AG04450 (cell line): ENCODE results near the gene MAP3K15. TPM values are rescaled to one million over a fixed set of nuclear protein-coding genes. Genes with fewer than 3 reads are reported as not detected.

Source experiments
- CTCF ChIA-PET: fragments of 300-600, 350-600 bp; formaldehyde crosslinking; extraction: SDS; loops from one replicate; lab custom pipeline; 2022; ENCODE audit warnings: antibody characterized with exemption, inconsistent platforms; lab: Charles Lee
- POLR2A ChIA-PET: fragments of 350-600 bp; formaldehyde crosslinking; extraction: SDS; loops from one replicate; lab custom pipeline; 2021; ENCODE audit warnings: antibody characterized with exemption, inconsistent platforms; lab: Yijun Ruan, JAX
- DNase-seq: peaks from one replicate; pipeline ENCODE4 v3.0.0-alpha.2; 2011; ENCODE audit warnings: low read depth, low spot score
- H3K27ac ChIP-seq: one replicate; pipeline ENCODE4 v1.5.1; 2012; ENCODE audit warnings: low read depth, low read length, control low read depth
- H3K27me3 ChIP-seq: one replicate; pipeline ENCODE4 v1.6.0; 2012; ENCODE audit warnings: low read length; ENCODE audit not compliant: control insufficient read depth, insufficient read depth
- H3K4me3 ChIP-seq: 2 replicates; pipeline ENCODE4 v1.5.1; 2011; ENCODE audit warnings: mild to moderate bottlenecking, low read depth, low read length, control low read depth
- H3K9me3 ChIP-seq: 2 replicates; pipeline ENCODE4 v1.5.1; 2012; ENCODE audit warnings: low read length; ENCODE audit not compliant: control insufficient read depth, insufficient read depth
- CTCF ChIP-seq: IDR thresholded peaks from 2 replicates; pipeline ENCODE4 v1.5.1; 2011; ENCODE audit warnings: low read depth, low read length, control low read depth, inconsistent platforms
- polyA plus RNA-seq: library from polyadenylated mRNA; depleted of rRNA; stranded (reverse); fragments of >200 nt; gene quantifications from 2 replicates; pipeline ENCODE4 v1.2.3, GENCODE V29; 2011

The MAP3K15 gene
- polyA plus RNA-seq, 1 experiment: 0.35 TPM

- TF ChIP-seq CTCF: no peak
- H3K27ac ChIP-seq: peak overlapping the region; percentile 47
- ChIA-PET POLR2A (no interaction called here), CTCF (no interaction called here)
- DNase-seq: no peak
- H3K4me3 ChIP-seq: no peak overlapping the region
- H3K27me3 ChIP-seq: no peaks in the 10 kb centered on the region
- no peaks in the 10 kb centered on the region for H3K9me3 ChIP-seq
Measured at GRCh38 chrX:19554786-19555185, 39.5 kb upstream of the MAP3K15 start.

GRCh38 chrX:19552793-19553192, 37.5 kb upstream of the MAP3K15 start:
- CTCF ChIA-PET: no interaction called here

DNA sequence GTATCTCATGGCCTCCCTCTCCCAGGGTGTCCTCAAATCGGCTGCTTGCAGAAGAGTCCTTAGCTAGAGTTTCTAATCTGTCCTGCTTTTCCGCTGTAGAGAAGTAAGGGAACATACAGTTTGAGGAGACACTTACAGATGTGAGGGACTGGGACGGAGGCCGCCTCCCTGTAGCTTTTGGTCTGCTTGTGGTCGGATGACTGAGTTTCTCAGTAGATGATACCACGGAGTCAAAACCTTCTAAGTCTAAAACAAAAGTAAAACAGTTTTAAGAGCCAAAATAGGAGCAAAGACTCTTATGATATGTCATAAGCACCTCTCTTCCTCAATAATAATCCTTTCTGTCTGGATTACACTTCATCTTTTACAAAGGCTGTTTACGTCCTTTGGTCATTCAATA, 34.5 kb upstream of the MAP3K15 start:
- DNase-seq: no peak
- no peak overlapping the region for H3K27ac ChIP-seq
- ChIA-PET POLR2A (no interaction called here), CTCF (no interaction called here)
- H3K4me3 ChIP-seq: no peak overlapping the region
- TF ChIP-seq CTCF: no peak
- H3K27me3 ChIP-seq: no peaks in the 10 kb centered on the region
- no peaks in the 10 kb centered on the region for H3K9me3 ChIP-seq

More at GRCh38 chrX:19552793-19553192, 37.5 kb upstream of the MAP3K15 start:
- H3K27me3 ChIP-seq: no peaks in the 10 kb centered on the region
- H3K27ac ChIP-seq: no peak overlapping the region
- H3K9me3 ChIP-seq: no peaks in the 10 kb centered on the region
- H3K4me3 ChIP-seq: no peak overlapping the region
- DNase-seq: no peak
- POLR2A ChIA-PET: no interaction called here
- TF ChIP-seq CTCF: no peak

DNA sequence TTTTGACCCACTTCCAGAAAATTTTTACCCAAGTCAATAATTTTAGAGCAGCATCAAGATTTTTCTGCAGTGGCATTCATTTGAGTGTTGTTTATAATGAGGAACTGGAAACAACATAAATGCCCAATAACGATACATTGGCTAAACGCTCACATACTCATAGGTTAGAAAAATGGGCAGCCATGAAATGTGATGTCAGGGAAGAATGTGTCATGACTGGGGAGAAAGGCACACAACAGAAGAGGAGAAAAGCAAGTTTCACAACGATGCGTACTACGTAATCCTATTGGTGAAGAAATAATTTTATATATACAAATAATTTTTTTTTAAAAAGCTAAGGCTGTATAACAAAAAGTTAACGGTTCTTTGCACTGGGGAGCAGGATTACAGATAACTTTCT, 33.6 kb upstream of the MAP3K15 start:
- no peak overlapping the region for H3K27ac ChIP-seq
- POLR2A ChIA-PET: no interaction called here
- DNase-seq: no peak
- CTCF ChIA-PET: interaction anchor here (2.6 kb wide), 1 partner anchor 13 kb away, joined by 8 read pairs; no protein-coding TSS in a partner anchor
- no peaks in the 10 kb centered on the region for H3K9me3 ChIP-seq
- TF ChIP-seq CTCF: no peak
- H3K27me3 ChIP-seq: no peaks in the 10 kb centered on the region
- H3K4me3 ChIP-seq: no peak overlapping the region

DNA sequence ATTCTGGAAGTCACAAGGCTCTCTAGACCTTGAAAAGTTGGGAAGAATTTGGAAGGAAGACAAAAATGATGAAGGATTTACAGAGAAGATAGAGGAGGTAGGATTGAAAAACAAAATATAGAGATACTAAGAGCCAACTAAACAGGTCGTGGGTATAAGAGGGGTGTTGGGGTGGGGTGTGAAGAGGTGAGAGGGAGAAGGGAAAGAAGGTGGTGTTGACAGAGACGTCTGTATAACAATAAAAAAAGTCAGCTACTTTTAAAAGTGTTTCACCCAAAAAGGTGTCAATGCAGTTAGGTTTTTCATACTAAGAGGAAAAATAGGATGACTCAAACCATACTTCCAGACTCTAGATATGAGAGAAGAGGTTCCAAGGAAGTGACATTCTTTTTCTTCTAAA, 33.0 kb upstream of the MAP3K15 start:
- ChIA-PET POLR2A (no interaction called here), CTCF (interaction anchor here (2.6 kb wide), 1 partner anchor 12 kb away, joined by 8 read pairs; no protein-coding TSS in a partner anchor)
- Histone ChIP-seq H3K27me3 (no peaks in the 10 kb centered on the region), H3K9me3 (no peaks in the 10 kb centered on the region), H3K4me3 (no peak overlapping the region), H3K27ac (no peak overlapping the region)
- no peak for DNase-seq
- TF ChIP-seq CTCF: no peak
